Muscle of leg (tissue), 11 donors: ENCODE results near the gene GSDME. TPM values are rescaled to one million over a fixed set of nuclear protein-coding genes. Genes with fewer than 3 reads are reported as not detected.
A peak's percentile ranks its signal among the peaks of the same experiment; 100 is the strongest.

Experiments
- DNase-seq: peaks from one replicate; pipeline ENCODE4 v3.0.0; 2013
- H3K27ac ChIP-seq: one replicate; pipeline ENCODE4 v1.5.1; 2013; ENCODE audit warnings: mild to moderate bottlenecking, low read length, control low read depth
- H3K27me3 ChIP-seq: one replicate; pipeline ENCODE4 v1.6.1; 2013; ENCODE audit warnings: low read length; ENCODE audit not compliant: control insufficient read depth, insufficient read depth
- H3K36me3 ChIP-seq: one replicate; pipeline ENCODE4 v1.6.1; 2013; ENCODE audit warnings: low read length; ENCODE audit not compliant: control insufficient read depth, insufficient read depth
- H3K4me1 ChIP-seq: one replicate; pipeline ENCODE4 v1.6.1; 2013; ENCODE audit warnings: low read length; ENCODE audit not compliant: control insufficient read depth, insufficient read depth
- H3K4me3 ChIP-seq: one replicate; pipeline ENCODE4 v1.5.1; 2013; ENCODE audit warnings: low read length, control low read depth
- H3K9me3 ChIP-seq: replicated peaks from 2 replicates; pipeline ENCODE4 v1.6.1; 2013; ENCODE audit warnings: low read depth, low read length; ENCODE audit not compliant: control insufficient read depth
- WGBS: methylation state at CpG from one replicate; pipeline ENCODE4 v1.1.5; 2013; ENCODE audit warnings: missing lambda C conversion rate; ENCODE audit not compliant: insufficient coverage; 5-methylcytosine and 5-hydroxymethylcytosine counted together
- polyA plus RNA-seq, 8 donors: library from polyadenylated mRNA; unstranded; fragments of 120-200 nt; gene quantifications; one replicate each; pipeline versions ENCODE4 v1.2.1 to v1.2.3, GENCODE V29; 2013; ENCODE audit warnings: inconsistent platforms in 1 of 8, low replicate concordance in 1 of 8; ENCODE audit not compliant: insufficient read length in 8 of 8, insufficient read depth in 1 of 8
- total RNA-seq: library from RNA; stranded (reverse); fragments of 120-200 nt; gene quantifications from one replicate; pipeline ENCODE4 v1.2.4, GENCODE V29; 2013

Gene GSDME
- total and polyA plus RNA-seq, 9 donors = 5.1 to 12.4 (median 7.6) TPM

GRCh38 chr7:24656608-24657007 is 100.7 kb downstream of the GSDME start:
- Histone ChIP-seq H3K36me3 (no peaks in the 10 kb centered on the region), H3K27ac (no peak overlapping the region), H3K4me1 (no peaks in the 10 kb centered on the region), H3K27me3 (no peaks in the 10 kb centered on the region), H3K9me3 (no peaks in the 10 kb centered on the region), H3K4me3 (no peak overlapping the region)
- DNase-seq = no peak
- 43% methylated on average over 1 of the region's 6 CpGs for WGBS

GRCh38 chr7:24654305-24654704 is 103.0 kb downstream of the GSDME start:
- Histone ChIP-seq H3K27me3 (no peaks in the 10 kb centered on the region), H3K36me3 (no peaks in the 10 kb centered on the region), H3K4me1 (no peaks in the 10 kb centered on the region), H3K27ac (no peak overlapping the region), H3K9me3 (no peaks in the 10 kb centered on the region), H3K4me3 (no peak overlapping the region)
- DNase-seq = no peak
- no CpG with 5 or more reads among the region's 1 CpG for WGBS

- no CpG with 5 or more reads among the region's 4 CpGs for WGBS
- Histone ChIP-seq H3K27me3 (no peaks in the 10 kb centered on the region), H3K9me3 (no peaks in the 10 kb centered on the region), H3K4me3 (no peak overlapping the region), H3K27ac (no peak overlapping the region), H3K36me3 (no peaks in the 10 kb centered on the region), H3K4me1 (no peaks in the 10 kb centered on the region)
- peak; percentile 13 for DNase-seq
Measured at GRCh38 chr7:24653316-24654085, 103.8 kb downstream of the GSDME start.

DNA sequence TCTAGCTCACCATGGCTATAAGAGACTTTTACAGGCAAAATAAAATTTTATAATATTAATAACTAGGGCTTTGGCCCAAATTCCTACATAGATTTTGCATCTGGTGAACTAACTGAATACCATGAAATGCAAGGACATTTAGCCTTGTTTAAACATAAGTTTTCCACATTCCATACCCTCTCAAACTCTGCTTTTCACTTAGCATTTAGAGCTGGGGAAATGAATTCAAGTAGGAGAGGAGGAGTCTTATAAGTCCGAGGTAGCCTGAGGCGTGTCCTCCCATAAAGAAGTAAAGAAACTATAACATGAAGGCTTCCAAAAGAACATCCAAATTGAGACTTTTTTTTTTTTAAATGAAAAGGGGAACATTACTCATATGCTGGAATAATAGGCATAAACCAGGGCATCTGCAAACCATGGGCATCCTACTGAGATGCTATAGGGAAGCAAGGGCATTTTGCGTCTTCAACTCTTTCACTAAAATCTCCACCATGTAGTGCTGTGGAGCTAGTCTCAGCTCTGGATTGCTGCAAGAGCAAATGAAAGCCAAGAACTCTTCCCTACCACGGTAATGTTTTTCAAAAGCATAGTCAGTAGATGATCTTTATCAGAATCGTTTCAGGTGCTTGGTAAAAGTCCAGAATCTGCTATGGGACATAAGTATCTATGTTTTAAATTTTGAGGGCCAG is 104.9 kb downstream of the GSDME start:
- Histone ChIP-seq H3K9me3 (no peaks in the 10 kb centered on the region), H3K27ac (no peak overlapping the region), H3K36me3 (no peaks in the 10 kb centered on the region), H3K4me1 (no peaks in the 10 kb centered on the region), H3K4me3 (no peak overlapping the region), H3K27me3 (no peaks in the 10 kb centered on the region)
- WGBS = no CpG with 5 or more reads among the region's 5 CpGs
- no peak for DNase-seq

Other genes starting within 250 kb of the GSDME start
- 52.2 TPM for gene PALS2, start 184.0 kb downstream of the GSDME start, total RNA-seq
- gene PALS2, start 184.0 kb downstream of the GSDME start, polyA plus RNA-seq = 1 to 10 TPM; 3.9 to 8.0 (median 7.5) TPM
- gene OSBPL3, start 222.7 kb upstream of the GSDME start, total RNA-seq = 3.0 TPM
- 1 to 10 TPM; 2.4 to 5.1 (median 3.8) TPM for gene OSBPL3, start 222.7 kb upstream of the GSDME start, polyA plus RNA-seq